WI38 (cell line): Measurements from ENCODE around the gene CATSPERZ.

Source experiments
- H3K4me3 ChIP-seq: 2 replicates; pipeline ENCODE4 v1.5.1; 2011; ENCODE audit warnings: low read depth, mild to moderate bottlenecking, control low read depth, low read length
- TF ChIP-seq, protein P1 (sequence below): IDR thresholded peaks from 2 replicates; pipeline ENCODE4 v1.5.1; 2012; ENCODE audit warnings: low read depth, mild to moderate bottlenecking, control low read depth, low read length

The CATSPERZ gene

DNA sequence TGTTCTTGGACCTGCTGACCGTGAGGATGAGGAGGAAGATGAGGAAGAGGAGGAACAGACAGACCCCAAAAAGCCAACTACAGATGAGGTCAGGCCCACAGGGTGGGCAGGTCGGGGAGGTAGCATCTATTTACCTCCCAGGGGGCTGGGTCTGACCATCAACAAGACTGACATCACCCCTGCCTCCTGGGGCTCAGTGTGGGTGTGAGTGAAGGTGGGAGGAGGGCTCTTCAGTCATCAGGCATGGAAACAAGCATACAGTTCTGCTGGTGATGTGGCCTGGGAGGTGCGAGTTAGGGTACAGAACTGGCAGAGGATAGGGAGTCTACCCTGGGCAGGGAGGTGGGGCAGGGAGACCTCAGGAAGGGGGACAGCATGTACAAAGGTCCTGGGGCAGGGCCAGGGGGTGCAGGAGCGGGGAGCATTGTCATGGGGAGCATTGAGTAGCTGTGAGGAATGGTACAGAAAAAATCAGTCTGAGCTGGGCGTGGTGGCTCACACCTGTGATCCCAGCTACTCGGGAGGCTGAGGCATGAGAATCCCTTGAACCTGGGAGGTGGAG, 39.9 kb upstream of the CATSPERZ start:
- H3K4me3 ChIP-seq = no peak overlapping the region
- TF ChIP-seq, protein P1, sequence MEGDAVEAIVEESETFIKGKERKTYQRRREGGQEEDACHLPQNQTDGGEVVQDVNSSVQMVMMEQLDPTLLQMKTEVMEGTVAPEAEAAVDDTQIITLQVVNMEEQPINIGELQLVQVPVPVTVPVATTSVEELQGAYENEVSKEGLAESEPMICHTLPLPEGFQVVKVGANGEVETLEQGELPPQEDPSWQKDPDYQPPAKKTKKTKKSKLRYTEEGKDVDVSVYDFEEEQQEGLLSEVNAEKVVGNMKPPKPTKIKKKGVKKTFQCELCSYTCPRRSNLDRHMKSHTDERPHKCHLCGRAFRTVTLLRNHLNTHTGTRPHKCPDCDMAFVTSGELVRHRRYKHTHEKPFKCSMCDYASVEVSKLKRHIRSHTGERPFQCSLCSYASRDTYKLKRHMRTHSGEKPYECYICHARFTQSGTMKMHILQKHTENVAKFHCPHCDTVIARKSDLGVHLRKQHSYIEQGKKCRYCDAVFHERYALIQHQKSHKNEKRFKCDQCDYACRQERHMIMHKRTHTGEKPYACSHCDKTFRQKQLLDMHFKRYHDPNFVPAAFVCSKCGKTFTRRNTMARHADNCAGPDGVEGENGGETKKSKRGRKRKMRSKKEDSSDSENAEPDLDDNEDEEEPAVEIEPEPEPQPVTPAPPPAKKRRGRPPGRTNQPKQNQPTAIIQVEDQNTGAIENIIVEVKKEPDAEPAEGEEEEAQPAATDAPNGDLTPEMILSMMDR = no peak

DNA sequence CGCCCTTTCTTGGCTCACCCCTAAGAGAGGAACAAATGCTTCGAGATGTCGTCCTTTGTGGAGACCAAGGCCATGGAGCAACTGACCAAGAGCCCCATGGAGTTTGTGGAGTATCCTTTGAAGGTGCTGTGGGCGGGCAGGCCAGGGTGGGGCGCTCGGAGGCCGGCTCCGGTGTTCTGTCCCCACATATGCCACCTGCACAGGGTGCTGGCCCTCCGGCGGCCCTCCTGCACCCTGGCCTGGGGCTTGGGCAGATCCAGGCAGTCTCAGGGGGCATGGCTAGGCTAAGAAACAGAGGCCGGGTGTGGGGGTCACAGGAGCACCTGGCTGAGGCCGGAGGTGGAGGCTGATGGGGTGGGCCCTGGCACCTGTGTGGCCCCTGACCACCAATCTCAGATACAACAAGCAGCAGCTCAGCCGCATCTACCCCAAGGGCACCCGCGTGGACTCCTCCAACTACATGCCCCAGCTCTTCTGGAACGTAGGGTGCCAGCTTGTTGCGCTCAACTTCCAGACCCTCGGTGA, 38.5 kb upstream of the CATSPERZ start:
- no peak overlapping the region for H3K4me3 ChIP-seq
- TF ChIP-seq, protein P1 = no peak

GRCh38 chr11:64262271-64263002, 37.7 kb upstream of the CATSPERZ start:
- H3K4me3 ChIP-seq = no peak overlapping the region
- TF ChIP-seq, protein P1 = no peak

DNA sequence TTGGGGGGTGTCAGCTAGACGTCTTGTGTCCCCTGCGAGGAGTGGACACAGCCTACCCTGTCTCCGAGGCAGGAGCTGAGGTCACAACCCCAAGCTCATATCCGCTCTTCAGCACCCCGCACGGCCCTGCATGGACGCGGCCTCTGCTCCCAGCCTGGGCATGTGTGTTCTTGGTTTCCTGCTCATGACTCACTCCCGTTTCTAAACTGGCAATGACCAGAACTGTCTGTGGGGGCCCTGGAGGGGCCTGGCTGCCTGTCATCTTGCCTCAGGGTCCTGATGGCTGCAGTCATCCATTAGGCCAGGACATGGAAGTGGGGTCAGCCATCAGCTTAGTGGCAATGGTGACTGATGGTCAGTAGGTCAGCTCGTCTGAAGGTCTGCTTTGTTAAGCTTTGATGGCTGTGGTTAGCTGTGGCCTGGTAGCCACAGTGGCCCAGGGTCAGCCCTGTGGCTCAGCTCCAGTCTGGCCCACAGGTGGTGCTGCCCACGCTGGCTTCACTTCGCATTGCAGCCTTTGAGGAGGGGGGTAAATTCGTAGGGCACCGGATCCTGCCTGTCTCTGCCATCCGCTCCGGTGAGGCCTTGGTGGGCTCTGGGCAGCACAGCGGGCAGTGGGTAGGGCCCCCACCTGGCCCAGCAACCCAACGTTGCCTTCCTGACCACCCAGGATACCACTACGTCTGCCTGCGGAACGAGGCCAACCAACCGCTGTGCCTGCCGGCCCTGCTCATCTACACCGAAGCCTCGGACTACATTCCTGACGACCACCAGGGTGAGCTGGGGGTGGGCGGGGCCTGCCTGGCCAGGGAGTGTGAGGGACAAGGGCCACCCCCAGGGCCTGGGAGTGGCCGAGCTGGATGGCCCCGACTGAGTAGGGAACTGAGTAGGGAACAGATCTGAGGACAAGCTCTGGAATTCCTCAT, 36.9 kb upstream of the CATSPERZ start:
- H3K4me3 ChIP-seq = no peak overlapping the region
- TF ChIP-seq, protein P1 = no peak

DNA sequence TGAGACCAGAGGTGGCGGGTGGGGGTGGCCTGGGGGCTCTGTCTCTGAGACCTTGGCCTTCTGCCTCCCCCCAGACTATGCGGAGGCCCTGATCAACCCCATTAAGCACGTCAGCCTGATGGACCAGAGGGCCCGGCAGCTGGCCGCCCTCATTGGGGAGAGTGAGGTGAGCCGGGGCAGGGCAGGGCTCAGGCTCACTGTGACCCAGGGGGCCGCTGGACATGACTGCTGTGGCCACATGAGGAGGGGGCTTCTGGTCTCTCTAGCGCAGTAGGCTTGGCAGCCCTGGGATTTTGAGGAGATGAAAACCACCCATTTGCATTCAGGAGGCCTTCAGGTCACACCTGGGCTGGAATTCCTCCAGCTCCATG, 36.2 kb upstream of the CATSPERZ start:
- TF ChIP-seq, protein P1 = no peak
- H3K4me3 ChIP-seq = no peak overlapping the region

GRCh38 chr11:64264371-64264852, 35.7 kb upstream of the CATSPERZ start:
- TF ChIP-seq, protein P1 = no peak
- no peak overlapping the region for H3K4me3 ChIP-seq
